ENCODE results near the gene BNIP5.

The BNIP5 gene

DNA sequence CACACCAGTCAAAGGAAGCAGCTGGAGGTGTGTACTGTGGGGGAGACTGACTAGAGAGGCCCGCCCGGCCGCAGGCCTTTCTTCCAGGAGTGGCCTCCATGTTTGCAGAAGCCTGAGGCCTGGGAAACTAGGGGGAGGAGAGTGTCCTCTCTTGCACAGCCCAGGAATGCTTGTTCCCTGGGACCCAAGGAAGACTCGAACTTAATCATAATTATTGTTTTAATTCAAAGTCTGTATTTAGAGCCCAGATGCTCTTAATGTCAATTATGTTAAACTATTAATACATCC, 23.1 kb downstream of the BNIP5 start:
- Histone ChIP-seq H2AFZ (ENCODE audit: low read length) (no peak overlapping the region), H3K9me3 (ENCODE audit: insufficient read depth, low read depth, low read length) (no peaks in the 10 kb centered on the region), H3K27me3 (ENCODE audit: insufficient read depth, low read length, poor library complexity, severe bottlenecking) (no peaks in the 10 kb centered on the region), H3K4me2 (ENCODE audit: low read depth, low read length, poor library complexity, severe bottlenecking) (no peak overlapping the region), H3K4me1 (ENCODE audit: insufficient read depth, low read length, poor library complexity, severe bottlenecking) (no peaks in the 10 kb centered on the region), H3K4me3 (ENCODE audit: low read length, poor library complexity, severe bottlenecking) (no peak overlapping the region), H3F3A (ENCODE audit: low read depth) (no peaks in the 10 kb centered on the region), H3K79me2 (ENCODE audit: insufficient read depth, low read length) (no peaks in the 10 kb centered on the region), H4K20me1 (ENCODE audit: insufficient read depth, low read length, poor library complexity, severe bottlenecking) (no peaks in the 10 kb centered on the region), H3K9me2 (replicated peaks; ENCODE audit: low read depth, low read length) (no peaks in the 10 kb centered on the region), H3K36me3 (ENCODE audit: insufficient read depth, low read length) (no peaks in the 10 kb centered on the region), H3K9ac (ENCODE audit: low read depth, low read length, poor library complexity, severe bottlenecking) (no peak overlapping the region)
- TF ChIP-seq, protein P1, sequence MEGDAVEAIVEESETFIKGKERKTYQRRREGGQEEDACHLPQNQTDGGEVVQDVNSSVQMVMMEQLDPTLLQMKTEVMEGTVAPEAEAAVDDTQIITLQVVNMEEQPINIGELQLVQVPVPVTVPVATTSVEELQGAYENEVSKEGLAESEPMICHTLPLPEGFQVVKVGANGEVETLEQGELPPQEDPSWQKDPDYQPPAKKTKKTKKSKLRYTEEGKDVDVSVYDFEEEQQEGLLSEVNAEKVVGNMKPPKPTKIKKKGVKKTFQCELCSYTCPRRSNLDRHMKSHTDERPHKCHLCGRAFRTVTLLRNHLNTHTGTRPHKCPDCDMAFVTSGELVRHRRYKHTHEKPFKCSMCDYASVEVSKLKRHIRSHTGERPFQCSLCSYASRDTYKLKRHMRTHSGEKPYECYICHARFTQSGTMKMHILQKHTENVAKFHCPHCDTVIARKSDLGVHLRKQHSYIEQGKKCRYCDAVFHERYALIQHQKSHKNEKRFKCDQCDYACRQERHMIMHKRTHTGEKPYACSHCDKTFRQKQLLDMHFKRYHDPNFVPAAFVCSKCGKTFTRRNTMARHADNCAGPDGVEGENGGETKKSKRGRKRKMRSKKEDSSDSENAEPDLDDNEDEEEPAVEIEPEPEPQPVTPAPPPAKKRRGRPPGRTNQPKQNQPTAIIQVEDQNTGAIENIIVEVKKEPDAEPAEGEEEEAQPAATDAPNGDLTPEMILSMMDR (conservative IDR thresholded peaks at IDR 0.05; ENCODE audit: low read length) = no peak
- no peak for TF ChIP-seq EZH2phosphoT487 (IDR thresholded peaks at IDR 0.05; ENCODE audit: borderline replicate concordance)

DNA sequence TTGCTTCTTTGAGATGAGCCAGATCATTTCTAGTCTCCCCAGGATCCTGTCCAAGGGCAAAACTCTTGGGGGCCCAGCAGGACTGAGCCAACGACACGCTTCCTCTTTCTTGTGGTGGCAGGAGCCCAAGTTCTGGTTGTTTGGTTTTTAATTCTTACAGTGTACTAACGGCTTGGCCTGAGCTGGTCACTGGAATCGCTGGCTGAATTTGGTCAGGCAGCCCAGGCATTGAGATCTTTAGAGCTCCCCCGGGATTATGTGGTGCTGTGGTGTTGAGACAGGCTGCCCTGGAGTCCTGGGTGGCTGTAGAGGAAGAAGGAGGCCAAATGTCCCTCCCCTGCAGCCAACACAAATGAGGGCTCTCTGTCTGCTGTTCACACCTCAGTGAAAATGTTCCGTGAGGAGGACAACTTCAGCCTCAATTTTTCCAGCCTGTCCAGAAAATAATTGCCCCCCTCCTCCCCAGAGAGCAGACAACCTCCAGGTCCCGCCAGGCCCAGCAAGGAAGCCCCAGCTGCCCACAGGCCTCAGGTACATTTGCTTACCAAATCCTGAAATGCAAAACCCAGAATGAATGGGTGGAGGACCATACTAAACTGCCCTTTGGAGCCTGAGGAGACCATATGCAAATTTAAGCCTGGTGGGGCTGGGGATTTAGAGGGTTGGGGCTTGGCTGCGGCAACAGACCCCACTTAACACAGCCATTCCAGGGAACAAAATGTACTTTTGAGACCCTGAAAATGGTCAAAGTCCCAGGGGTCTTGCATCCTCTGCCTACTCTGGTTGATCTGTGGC, 23.6 kb downstream of the BNIP5 start:
- peak overlapping the region; percentile 14 for H3K9ac ChIP-seq (ENCODE audit: low read depth, low read length, poor library complexity, severe bottlenecking)
- H3K4me1 ChIP-seq (ENCODE audit: insufficient read depth, low read length, poor library complexity, severe bottlenecking) = no peaks in the 10 kb centered on the region
- no peak overlapping the region for H3K4me3 ChIP-seq (ENCODE audit: low read length, poor library complexity, severe bottlenecking)
- no peaks in the 10 kb centered on the region for H4K20me1 ChIP-seq (ENCODE audit: insufficient read depth, low read length, poor library complexity, severe bottlenecking)
- H3K79me2 ChIP-seq (ENCODE audit: insufficient read depth, low read length) = no peaks in the 10 kb centered on the region
- TF ChIP-seq EZH2phosphoT487 (IDR thresholded peaks at IDR 0.05; ENCODE audit: borderline replicate concordance) = no peak
- TF ChIP-seq, protein P1 (conservative IDR thresholded peaks at IDR 0.05; ENCODE audit: low read length) = no peak
- no peaks in the 10 kb centered on the region for H3F3A ChIP-seq (ENCODE audit: low read depth)
- no peaks in the 10 kb centered on the region for H3K9me3 ChIP-seq (ENCODE audit: insufficient read depth, low read depth, low read length)
- no peaks in the 10 kb centered on the region for H3K9me2 ChIP-seq (replicated peaks; ENCODE audit: low read depth, low read length)
- H3K4me2 ChIP-seq (ENCODE audit: low read depth, low read length, poor library complexity, severe bottlenecking) = no peak overlapping the region
- no peaks in the 10 kb centered on the region for H3K36me3 ChIP-seq (ENCODE audit: insufficient read depth, low read length)
- H2AFZ ChIP-seq (ENCODE audit: low read length) = no peak overlapping the region
- no peaks in the 10 kb centered on the region for H3K27me3 ChIP-seq (ENCODE audit: insufficient read depth, low read length, poor library complexity, severe bottlenecking)

DNA sequence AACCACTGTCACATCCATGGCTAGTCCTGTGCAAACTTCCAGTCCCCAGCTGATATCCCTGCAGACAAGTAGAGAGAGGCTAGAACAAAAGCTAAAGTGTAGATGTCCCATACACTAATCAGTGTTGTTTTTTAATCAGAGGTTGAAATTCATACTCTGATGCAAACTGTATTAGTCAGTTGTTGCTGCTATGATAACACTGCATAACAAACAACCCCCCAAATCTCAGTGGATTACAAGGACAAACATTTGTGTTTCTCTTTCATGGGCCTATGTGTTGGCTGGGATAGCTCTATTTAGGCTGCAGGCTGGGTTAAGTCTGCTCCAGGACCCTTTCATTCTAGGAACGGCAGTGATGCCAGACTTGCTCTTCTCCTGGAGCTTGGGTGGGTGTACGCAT, 26.8 kb downstream of the BNIP5 start:
- Histone ChIP-seq H3K27me3 (ENCODE audit: insufficient read depth, low read length, poor library complexity, severe bottlenecking) (no peaks in the 10 kb centered on the region), H3K79me2 (ENCODE audit: insufficient read depth, low read length) (no peaks in the 10 kb centered on the region), H3K36me3 (ENCODE audit: insufficient read depth, low read length) (no peaks in the 10 kb centered on the region), H3K9me2 (replicated peaks; ENCODE audit: low read depth, low read length) (no peaks in the 10 kb centered on the region), H3K9me3 (ENCODE audit: insufficient read depth, low read depth, low read length) (no peaks in the 10 kb centered on the region), H2AFZ (ENCODE audit: low read length) (no peak overlapping the region), H4K20me1 (ENCODE audit: insufficient read depth, low read length, poor library complexity, severe bottlenecking) (no peaks in the 10 kb centered on the region), H3K4me2 (ENCODE audit: low read depth, low read length, poor library complexity, severe bottlenecking) (no peak overlapping the region), H3K4me1 (ENCODE audit: insufficient read depth, low read length, poor library complexity, severe bottlenecking) (no peaks in the 10 kb centered on the region), H3K4me3 (ENCODE audit: low read length, poor library complexity, severe bottlenecking) (no peak overlapping the region), H3F3A (ENCODE audit: low read depth) (no peaks in the 10 kb centered on the region), H3K9ac (ENCODE audit: low read depth, low read length, poor library complexity, severe bottlenecking) (no peak overlapping the region)
- no peak for TF ChIP-seq EZH2phosphoT487 (IDR thresholded peaks at IDR 0.05; ENCODE audit: borderline replicate concordance)
- TF ChIP-seq, protein P1 (conservative IDR thresholded peaks at IDR 0.05; ENCODE audit: low read length) = no peak
